NCI-H1694 (cell line): ENCODE data around the gene SEC31A.
"Not testable (repeated sequence)": the region's sequence is repeated elsewhere in the genome, so short reads cannot be mapped to it uniquely, and the experiment has no call there.

Source experiments
- DNase-seq: peaks from one replicate; lab custom pipeline; 2025; lab: John Stamatoyannopoulos, UW

Gene SEC31A, protein sequence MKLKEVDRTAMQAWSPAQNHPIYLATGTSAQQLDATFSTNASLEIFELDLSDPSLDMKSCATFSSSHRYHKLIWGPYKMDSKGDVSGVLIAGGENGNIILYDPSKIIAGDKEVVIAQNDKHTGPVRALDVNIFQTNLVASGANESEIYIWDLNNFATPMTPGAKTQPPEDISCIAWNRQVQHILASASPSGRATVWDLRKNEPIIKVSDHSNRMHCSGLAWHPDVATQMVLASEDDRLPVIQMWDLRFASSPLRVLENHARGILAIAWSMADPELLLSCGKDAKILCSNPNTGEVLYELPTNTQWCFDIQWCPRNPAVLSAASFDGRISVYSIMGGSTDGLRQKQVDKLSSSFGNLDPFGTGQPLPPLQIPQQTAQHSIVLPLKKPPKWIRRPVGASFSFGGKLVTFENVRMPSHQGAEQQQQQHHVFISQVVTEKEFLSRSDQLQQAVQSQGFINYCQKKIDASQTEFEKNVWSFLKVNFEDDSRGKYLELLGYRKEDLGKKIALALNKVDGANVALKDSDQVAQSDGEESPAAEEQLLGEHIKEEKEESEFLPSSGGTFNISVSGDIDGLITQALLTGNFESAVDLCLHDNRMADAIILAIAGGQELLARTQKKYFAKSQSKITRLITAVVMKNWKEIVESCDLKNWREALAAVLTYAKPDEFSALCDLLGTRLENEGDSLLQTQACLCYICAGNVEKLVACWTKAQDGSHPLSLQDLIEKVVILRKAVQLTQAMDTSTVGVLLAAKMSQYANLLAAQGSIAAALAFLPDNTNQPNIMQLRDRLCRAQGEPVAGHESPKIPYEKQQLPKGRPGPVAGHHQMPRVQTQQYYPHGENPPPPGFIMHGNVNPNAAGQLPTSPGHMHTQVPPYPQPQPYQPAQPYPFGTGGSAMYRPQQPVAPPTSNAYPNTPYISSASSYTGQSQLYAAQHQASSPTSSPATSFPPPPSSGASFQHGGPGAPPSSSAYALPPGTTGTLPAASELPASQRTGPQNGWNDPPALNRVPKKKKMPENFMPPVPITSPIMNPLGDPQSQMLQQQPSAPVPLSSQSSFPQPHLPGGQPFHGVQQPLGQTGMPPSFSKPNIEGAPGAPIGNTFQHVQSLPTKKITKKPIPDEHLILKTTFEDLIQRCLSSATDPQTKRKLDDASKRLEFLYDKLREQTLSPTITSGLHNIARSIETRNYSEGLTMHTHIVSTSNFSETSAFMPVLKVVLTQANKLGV

DNA sequence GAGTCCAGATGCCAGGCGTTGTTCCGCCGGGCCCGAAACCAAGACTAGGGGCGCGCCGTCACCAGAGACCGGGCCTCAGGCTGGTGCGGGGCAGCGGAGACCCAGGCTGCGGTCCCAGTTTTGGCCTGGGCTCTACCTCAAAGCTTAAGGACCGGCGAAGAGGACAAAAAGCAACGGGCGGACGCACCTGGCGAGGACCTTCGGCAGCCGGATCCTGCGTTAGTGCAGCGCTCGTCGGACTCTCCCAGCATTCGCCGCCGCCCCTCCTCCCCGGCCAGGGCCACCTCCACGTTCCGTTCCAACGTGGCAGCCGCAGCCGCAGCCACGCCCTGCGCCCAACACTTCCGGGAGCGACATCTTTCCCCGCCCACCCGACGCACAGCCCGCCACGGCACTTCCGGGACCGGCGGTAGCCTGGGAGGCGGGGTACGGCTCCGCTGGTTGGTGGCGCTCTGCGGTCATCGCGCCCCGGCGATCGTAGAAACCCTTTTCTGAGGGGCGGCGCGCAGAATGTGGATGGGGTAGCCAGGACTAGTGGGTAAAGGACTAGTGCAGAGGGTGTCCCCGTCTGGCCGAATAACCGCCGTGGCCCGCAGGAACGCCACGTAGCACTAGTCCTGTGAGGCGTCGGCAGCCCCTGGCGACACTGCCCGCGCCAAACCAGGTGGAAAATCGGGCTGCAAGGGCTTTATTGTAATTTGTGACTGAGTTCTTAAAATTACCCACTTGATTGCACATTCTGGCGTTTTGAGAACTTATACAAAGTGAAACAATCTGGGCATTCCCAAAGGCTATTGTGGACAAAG is at the start of gene SEC31A:
Gene SEC31A (minus strand): TSS at position 253 of the 806 bp plus-strand sequence. CDS start 9,217 bp downstream, outside the sequence.
- peak; percentile 82 for DNase-seq

DNA sequence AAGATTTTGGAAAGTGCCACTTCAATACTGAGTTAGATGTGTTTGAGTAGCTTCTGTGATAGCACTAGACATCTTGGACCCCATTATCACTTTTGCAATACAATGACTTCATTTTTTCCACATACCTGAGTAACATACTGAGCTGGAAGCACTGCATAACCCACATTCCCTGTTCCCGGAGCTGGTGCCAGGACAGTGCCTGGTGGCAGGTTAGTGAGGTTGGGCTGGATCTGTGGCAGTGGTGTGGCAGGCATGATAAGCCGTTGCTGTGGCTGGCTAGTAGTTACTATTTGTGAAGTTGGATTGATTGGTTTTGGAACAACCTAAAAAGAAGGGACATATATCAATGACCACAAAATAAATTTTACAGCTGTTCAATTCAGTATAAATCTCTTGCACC is 48.5 kb upstream of the SEC31A start:
- no peak for DNase-seq

DNA sequence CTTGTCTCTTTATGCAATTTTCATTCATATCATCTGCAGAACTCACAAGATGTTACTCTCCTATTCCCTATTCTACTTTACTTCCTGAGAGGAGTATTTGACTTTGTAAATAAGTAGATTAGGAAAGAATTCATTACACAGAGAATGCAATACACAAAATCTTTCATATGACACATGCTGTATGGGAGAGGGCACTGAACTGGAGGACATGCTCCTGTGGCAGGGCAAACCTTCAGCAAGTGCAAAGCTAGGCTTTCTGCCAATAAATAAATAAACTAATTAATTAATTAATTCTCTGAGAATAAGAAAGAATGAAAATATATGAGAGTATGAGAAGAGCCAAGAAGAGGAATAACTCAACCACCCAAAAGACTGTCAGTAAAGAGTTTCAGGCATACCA is 43.5 kb upstream of the SEC31A start:
- no peak for DNase-seq

DNA sequence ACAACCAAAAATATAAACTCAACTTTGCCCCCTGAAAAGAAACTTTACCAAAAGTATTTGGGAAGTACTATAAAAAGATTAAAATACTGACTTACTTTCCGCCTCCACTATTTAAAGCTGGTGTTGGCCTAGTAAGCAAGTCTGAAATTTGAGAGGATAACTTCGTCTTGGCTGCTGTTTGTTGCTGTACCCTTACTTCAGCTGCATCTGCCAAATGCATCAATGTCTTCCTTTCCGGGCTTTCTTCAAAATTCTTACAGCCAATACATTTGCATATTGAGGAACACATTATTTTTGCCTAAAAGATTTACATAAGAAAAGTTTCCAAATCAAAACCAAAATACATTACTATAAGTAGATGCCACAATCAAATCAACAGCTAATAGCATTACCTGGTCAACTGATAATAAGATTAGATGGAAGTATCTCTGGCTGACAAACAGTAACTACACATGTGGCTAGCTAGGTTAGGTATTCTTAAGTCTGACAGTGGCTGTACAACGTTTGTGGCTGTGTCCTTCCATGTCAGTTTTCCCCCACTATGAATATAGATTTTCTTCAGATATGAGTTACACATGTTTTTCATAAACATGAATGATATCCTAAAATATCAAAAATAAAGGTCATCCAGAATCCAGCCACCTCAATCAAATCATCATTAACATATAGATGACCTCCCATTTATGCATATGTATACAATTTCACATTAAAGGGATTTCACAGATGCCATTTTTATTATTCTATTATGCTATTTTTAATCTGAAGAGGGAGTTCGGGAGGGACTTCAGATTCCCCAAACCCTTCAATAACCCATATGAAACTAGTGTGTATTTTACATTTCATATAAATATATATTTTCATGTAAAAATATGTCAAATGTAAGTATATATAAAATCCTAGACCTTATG is 40.1 kb upstream of the SEC31A start:
- no peak for DNase-seq

DNA sequence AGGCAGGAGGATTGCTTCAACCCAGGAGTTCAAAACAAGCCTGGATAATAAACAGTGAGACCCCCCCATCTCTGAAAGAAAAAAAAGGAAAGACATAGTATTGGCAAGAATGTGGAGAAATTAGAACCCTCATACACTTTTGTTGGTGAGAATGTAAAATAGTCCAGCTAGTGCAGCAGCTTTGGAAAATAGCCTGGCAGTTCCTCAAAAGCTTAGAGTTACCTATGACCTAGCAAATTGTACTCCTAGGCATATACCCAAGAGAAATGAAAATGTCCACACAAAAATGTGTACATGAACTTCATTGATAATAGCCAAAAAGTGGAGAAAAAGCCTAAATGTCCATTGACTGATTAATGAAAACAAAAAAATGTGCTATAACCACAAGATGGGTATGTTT is 30.8 kb upstream of the SEC31A start:
- DNase-seq = no peak

DNA sequence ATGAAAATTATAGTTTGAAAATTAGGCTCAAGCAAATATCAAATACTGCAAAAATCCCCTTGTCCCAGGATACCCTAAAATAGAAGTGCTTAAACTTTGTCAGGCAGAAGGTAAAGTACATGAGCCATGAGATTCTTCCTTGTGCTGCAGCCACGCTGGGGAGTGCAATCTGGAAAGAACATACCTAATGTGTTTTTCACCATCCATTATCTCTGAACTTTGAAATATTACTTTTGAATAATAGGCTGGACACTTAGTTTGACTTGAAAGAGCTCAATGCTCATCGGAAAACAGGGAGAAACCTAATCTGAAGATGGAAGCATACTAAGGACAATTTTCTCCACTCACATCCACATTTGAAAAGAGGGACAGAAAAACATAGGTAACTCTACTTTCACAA is 28.4 kb upstream of the SEC31A start:
- DNase-seq = no peak

DNA sequence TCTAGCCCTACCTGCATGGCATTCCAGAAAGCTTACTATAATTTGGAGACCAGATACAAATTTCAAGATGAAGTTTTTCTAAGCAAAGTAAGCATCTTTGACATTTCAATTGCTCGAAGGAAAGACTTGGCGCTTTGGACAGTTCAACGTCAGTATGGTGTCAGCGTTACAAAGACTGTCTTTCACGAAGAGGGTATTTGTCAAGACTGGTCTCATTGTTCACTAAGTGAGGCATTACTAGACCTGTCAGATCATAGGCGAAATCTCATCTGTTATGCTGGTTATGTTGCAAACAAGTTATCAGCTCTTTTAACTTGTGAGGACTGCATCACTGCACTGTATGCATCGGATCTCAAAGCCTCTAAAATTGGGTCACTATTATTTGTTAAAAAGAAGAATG is 27.1 kb upstream of the SEC31A start:
- no peak for DNase-seq

DNA sequence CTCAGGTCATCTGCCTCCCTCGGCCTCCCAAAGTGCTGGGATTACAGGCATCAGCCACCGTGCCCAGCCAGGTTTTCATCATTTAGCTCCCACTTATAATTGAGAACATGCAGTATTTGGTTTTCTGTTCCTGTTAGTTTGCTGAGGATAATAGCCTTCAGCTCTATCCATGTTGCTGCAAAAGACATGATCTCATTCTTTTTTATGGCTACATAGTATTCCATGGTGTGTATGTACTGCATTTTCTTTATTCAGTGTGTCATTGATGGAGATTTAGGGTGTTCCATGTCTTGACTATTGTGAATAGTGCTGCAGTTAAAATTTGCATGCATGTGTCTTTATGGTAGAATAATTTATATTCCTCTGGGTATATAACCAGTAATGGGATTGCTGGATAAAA is 23.0 kb upstream of the SEC31A start:
- not testable (repeated sequence) for DNase-seq

DNA sequence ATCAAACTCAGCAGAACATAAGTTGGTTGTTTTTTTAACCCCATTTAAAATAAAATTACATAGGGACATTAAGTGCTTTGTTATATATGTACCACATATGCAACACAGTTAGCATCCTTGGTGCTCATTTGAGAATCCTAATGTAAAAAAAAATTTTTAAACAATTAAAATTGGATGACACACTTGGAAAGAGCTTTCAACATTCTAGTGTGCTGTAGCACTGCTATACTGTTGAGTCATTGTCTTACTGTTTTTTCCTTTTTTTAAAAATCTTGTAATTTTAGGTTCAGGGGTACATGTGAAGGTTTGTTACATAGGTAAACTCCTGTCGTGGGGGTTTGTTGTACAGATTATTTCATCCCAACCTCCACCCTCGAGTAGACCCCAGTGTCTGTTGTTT is 22.4 kb upstream of the SEC31A start:
- DNase-seq = no peak

DNA sequence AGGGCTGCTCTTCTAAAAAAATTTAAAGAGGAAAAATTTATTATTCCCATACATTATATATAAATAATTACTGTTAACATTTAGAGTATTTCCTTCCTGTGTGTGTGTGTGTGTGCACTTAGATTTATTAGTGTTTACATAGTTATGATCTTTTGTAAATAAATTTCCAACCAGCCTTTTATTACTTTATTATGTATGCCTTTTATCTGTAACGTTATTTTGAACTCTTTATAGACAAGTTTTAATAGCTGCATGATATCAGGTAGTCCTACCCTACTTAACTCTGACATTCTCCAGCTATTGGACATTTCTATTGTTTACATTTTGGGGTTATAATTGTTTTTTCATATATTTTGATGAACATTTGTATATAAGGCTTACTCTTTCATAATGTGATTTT is 18.4 kb upstream of the SEC31A start:
- DNase-seq = no peak

DNA sequence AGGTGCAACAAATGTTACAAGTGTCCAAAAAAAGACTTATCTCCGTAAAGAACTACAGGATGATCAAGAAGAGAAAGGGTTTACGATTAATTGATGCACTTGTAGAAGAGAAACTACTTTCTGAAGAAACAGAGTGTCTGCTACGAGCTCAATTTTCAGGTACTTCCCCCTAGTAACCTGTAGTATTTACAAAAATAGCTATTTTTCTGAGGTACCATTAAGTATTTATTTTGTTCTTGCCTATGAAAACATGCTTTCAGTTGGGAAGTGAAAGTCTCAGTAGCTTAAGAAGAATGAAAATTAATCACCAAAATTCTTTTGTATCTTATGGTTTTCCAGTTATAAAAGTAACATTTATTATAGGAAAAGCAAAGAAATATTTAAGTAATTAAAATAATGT is 15.5 kb upstream of the SEC31A start:
- DNase-seq = no peak

DNA sequence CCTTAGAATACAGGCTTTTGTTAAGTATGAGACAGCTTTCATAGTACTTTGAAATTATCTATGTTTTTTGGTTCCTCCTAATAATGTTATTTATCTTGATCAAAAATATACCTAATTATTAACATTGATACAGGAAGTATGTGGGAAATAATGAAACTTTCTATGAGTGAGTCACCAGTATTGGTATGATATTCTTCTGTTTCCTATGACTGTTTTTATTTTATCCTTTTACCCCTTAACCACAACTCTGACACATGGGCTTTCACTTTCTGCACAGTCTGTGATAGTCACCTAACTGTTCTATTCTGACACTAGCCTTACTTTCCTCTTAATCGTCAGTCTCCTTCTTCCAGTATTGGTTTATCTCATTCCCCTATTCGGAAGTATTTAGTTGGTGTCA is 14.3 kb upstream of the SEC31A start:
- DNase-seq = no peak

DNA sequence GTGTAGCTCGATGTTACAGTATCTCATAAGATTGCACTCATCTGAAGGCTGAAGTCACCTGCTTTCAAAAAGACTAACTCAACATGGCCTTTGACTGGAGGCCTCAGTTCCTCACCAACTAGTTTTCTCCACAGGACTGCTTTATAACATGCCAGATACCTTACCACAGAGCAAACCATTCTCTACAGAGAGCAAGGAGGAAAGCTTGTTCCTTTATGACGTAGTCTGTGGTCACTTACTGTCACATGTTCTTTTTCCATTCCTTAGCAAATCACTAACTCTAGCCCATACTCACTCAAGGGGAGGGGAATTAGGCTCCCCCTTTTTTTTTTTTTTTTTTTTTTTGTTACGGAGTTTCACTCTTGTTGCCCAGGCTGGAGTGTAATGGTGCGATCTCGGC is 12.8 kb upstream of the SEC31A start:
- DNase-seq = no peak

DNA sequence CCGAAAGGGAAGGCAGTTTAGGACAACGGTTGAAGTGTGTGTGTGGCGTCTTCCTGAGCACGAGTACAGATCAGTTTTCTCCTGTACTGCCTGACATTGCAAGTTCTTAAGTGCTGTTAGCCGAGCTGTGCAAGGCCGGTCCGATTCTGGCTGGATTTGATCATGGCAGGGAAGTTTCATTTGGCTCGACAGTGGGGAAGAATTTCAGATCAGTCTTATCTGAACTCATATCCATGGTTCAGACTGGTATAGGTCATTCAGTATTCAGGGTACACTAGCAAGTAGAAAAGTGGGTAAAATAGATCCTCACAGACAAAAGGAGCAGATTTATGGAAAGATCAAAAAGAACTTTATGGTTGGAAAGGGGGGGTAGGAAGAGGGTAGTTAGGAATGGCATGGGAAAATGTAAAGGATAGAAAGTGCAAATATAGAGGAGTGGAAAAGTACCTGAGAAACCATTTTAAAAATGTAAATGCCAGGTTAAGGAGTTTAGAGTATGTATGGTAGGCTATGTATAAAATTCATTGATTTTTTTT is 10.3 kb upstream of the SEC31A start:
- no peak for DNase-seq

DNA sequence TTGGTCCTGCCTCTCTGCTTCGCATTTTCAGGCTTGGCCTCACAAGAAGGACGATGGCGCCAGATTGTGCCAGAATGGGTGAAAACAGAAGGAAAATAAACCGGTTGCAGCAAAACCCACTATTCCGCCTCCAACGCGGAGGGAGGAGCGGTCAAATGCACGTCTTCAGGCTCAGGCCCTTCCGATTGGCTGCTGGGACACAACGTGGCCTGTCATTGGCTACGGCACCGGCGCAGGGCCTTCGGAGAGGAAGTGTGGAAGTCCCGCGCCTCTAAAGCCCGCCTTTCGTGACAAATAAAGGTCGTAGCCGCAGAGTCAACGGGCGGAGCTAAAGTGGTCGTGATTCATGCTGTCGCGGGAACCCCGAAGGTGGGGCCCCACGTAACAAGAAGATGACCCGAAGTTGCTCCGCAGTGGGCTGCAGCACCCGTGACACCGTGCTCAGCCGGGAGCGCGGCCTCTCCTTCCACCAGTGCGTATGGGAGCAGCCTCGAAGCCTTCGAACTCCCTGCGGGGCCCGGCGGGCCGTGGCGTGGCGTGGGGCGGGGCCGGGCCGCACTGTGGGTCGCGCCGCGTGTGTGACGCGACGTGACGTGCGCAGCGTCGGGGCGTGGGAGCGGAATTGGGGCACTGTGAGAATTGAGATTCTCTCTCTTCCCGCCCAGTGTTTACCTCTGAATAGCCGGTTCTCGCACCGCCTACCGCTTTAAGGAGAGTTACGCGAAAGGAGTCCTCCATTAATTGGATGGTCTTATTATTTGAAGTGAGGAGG is 9.6 kb upstream of the SEC31A start, which contains the start of gene THAP9:
Gene THAP9 (plus strand): TSS at position 325 of the 772 bp plus-strand sequence. CDS start 68 bp downstream, at position 393.
- DNase-seq = peak; percentile 95

DNA sequence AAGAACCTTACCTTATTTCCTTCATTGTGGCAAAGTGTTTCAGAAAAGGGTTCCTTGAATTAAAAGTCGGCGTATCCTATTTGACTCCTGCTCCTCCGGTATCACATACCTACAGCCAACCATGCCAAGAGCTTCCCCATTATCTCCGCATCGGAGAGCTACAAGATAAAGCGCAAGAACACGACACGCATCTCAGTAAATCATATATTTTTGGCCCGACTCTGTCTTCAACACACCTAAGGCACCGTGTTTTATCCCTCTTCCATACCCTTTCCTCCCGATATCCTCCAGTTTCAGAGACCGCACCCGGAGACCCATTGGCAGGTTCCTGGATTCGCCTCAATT is 9.1 kb upstream of the SEC31A start:
- no peak for DNase-seq

DNA sequence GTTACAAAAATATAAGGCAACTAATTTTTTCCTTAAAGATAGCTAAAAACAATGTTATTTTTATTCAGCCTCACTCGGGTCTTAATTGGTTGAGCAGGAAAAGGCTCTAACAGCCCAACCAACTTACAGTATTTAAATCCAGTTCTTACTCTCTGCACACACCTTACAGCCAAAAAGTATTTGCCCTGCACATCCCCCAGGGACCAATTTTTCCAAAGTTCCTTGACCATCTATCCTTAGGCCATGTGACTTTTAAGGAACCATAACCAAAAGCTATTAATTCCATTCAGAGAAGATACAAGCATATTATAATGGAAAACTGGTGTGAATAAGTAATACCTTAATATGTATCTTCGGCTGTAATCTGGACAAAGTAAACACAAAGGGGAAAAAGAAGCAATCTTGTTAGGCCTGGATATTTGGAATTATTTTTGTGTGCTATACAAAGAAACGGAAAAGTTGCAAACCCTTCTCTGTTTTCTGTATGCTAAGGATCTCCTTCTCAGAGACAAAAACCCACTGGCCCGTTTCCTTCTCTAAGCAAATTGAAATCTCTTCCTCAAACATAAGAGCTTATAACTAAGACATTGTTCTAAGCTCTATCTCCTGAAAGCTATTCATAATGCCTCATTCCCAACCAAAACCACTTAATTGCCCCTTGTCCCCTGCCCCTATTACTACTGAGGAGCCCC is 8.6 kb upstream of the SEC31A start:
- DNase-seq = no peak

DNA sequence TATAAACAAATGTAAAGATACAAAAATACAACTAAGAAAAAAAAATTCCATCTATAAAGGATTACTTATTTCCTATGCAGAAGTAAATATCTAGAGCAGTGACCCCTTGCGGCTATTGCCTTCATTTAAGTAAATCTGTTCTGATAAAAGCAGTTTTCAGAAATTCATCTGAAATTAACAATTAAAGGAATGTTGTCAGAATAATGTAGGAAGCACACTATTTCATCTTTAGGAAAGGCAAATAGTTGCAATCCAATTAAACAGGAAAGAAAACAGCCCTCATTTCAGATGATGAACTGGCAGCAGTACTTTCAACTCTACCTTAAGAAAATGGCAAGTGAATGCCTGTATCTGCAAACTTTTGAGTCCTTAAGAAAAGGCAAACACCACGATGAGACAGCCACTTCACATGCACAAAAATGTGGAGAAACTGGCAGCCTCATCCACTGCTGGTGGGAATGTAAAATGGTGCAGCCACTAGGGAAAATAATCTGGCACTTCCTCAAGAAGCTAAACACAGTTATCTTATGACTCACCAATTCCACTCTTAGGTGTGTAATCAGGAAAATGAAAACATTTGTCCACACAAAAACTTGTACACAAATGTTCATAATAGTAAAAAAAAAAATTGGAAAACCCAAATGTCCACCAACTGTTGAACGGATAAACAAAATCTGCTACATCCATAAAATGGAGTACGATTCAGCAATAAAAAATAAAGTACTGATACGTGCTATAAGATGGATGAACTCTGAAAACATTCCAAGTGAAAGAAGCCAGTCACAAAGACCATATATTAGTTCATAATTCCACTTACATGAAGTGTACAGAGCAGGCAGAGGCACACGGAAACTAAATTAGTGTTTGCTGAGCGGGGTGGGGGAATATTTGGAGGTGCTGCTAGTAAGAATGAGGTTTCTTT is 7.6 kb upstream of the SEC31A start:
- DNase-seq = no peak
